NCI-H82 treated with DMSO at 0.1 percent for 48 hours (cell line): ENCODE data around the gene FSTL1.

Experiments
- DNase-seq: peaks from one replicate; lab custom pipeline; 2025; ENCODE audit not compliant: unreplicated experiment; lab: John Stamatoyannopoulos, UW

FSTL1 gene

GRCh38 chr3:120469440-120469839 lies 18.6 kb upstream of the FSTL1 start:
- DNase-seq = no peak

GRCh38 chr3:120468635-120469295 lies 18.0 kb upstream of the FSTL1 start:
- no peak for DNase-seq

GRCh38 chr3:120462409-120462959 lies 11.7 kb upstream of the FSTL1 start:
- no peak for DNase-seq

- no peak for DNase-seq
These were observed 10.6 kb upstream of the FSTL1 start for GRCh38 chr3:120461416-120461815.

- no peak for DNase-seq
These were observed 10.1 kb upstream of the FSTL1 start for GRCh38 chr3:120460862-120461261.

GRCh38 chr3:120460181-120460790 lies 9.5 kb upstream of the FSTL1 start:
- no peak for DNase-seq

- DNase-seq = no peak
These were observed 8.4 kb upstream of the FSTL1 start for GRCh38 chr3:120459196-120459595.

- DNase-seq = no peak
These were observed 7.0 kb upstream of the FSTL1 start for GRCh38 chr3:120457827-120458226.

- DNase-seq = no peak
These were observed 3.4 kb upstream of the FSTL1 start for GRCh38 chr3:120454076-120454689.

- no peak for DNase-seq
These were observed 2.0 kb upstream of the FSTL1 start for GRCh38 chr3:120452816-120453215.

GRCh38 chr3:120451806-120452205 lies 1.0 kb upstream of the FSTL1 start:
- DNase-seq = no peak

GRCh38 chr3:120451272-120451761 lies 525 bp upstream of the FSTL1 start:
- no peak for DNase-seq

- DNase-seq = no peak
These were observed 842 bp downstream of the FSTL1 start for GRCh38 chr3:120449701-120450599.

GRCh38 chr3:120449251-120449650 lies 1.5 kb downstream of the FSTL1 start:
- no peak for DNase-seq

GRCh38 chr3:120448756-120449155 lies 2.0 kb downstream of the FSTL1 start:
- no peak for DNase-seq

GRCh38 chr3:120446891-120447668 lies 3.7 kb downstream of the FSTL1 start:
- DNase-seq = no peak

- DNase-seq = no peak
These were observed 5.1 kb downstream of the FSTL1 start for GRCh38 chr3:120445654-120446053.

- peak; percentile 61 for DNase-seq
These were observed 7.1 kb downstream of the FSTL1 start for GRCh38 chr3:120443626-120444123.

- DNase-seq = no peak
These were observed 7.7 kb downstream of the FSTL1 start for GRCh38 chr3:120442975-120443517.

- DNase-seq = no peak
These were observed 9.0 kb downstream of the FSTL1 start for GRCh38 chr3:120441776-120442175.
